NT2/D1 (cell line): ENCODE measurements around the gene ZCCHC14.

Experiments used
- DNase-seq: peaks from one replicate; pipeline ENCODE4 v3.0.0-alpha.2; 2011; ENCODE audit warnings: low read depth, low spot score
- H3K27me3 ChIP-seq: 2 replicates; pipeline ENCODE4 v1.6.0; 2011; ENCODE audit warnings: mild to moderate bottlenecking; ENCODE audit not compliant: insufficient read length, insufficient read depth
- H3K36me3 ChIP-seq: 2 replicates; pipeline ENCODE4 v1.6.1; 2011; ENCODE audit warnings: mild to moderate bottlenecking, low read length, mixed read lengths; ENCODE audit not compliant: insufficient read depth, insufficient read length
- H3K4me1 ChIP-seq: 2 replicates; pipeline ENCODE4 v1.5.1; 2011; ENCODE audit not compliant: insufficient read depth, insufficient read length
- H3K4me3 ChIP-seq: 2 replicates; pipeline ENCODE4 v1.5.1; 2011; ENCODE audit warnings: low read depth; ENCODE audit not compliant: insufficient read length
- H3K9ac ChIP-seq: 2 replicates; pipeline ENCODE4 v1.6.0; 2011; ENCODE audit warnings: low read depth; ENCODE audit not compliant: insufficient read length
- H3K9me3 ChIP-seq: 2 replicates; pipeline ENCODE4 v1.5.1; 2011; ENCODE audit warnings: mild to moderate bottlenecking, low read length; ENCODE audit not compliant: insufficient read depth
- SUZ12 ChIP-seq: IDR thresholded peaks from 2 replicates; pipeline ENCODE4 v1.6.1; 2011; ENCODE audit not compliant: insufficient read length, insufficient read depth; ENCODE audit errors: extremely low read depth
- YY1 ChIP-seq: IDR thresholded peaks from 2 replicates; pipeline ENCODE4 v1.6.1; 2011; ENCODE audit not compliant: insufficient read length, insufficient read depth
- ZNF274 ChIP-seq: IDR thresholded peaks from 2 replicates; pipeline ENCODE4 v1.6.1; 2011; ENCODE audit warnings: mild to moderate bottlenecking, low read depth, low read length

Gene ZCCHC14

DNA sequence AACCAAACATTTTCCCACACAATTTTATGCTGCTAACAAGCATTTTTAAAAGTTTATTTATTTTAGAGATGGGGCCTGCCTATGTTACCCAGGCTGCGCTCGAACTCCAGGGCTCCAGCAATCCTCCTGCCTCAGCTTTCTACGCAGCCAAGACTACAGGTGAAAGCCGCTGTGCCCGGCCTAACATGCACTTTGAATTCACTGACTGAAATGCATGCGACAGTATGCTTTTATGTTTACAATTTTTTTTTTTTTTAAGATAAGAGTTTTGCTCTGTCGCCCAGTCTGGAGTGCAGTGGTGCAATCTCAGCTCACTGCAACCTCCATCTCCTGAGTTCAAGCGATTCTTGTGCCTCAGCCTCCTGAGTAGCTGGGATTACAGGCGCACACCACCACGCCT, 52.9 kb downstream of the ZCCHC14 start:
- Histone ChIP-seq H3K9ac (no peak overlapping the region), H3K27me3 (no peaks in the 10 kb centered on the region), H3K36me3 (peaks cover 25% of the 10 kb centered on the region), H3K4me1 (peaks cover 4% of the 10 kb centered on the region), H3K9me3 (peaks cover 10% of the 10 kb centered on the region), H3K4me3 (no peak overlapping the region)
- no peak for DNase-seq
- TF ChIP-seq SUZ12 (no peak), ZNF274 (no peak), YY1 (no peak)

DNA sequence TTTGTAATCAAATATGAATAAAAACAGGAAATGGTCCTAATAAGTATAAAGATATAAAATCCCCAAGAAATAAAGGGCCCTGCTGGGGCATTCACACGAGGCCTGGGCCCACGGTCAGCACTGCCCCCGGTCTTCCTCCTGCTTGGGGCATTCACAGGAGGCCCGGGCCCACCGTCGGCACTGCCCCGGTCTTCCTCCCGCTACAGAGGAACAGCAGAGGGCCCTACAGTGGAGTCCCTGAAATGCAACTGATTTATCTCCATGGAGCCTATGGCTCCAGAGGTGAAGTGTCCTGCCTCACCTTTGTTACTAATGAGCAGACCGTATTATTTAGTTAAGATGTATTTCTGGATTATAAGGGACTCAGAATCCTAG, 54.2 kb downstream of the ZCCHC14 start:
- no peak for TF ChIP-seq ZNF274
- TF ChIP-seq YY1, result no peak
- no peak for TF ChIP-seq SUZ12
- Histone ChIP-seq H3K36me3 (peaks cover 23% of the 10 kb centered on the region), H3K4me3 (no peak overlapping the region), H3K4me1 (peaks cover 4% of the 10 kb centered on the region), H3K9me3 (no peaks in the 10 kb centered on the region; the same call in 1 of the 2 replicates), H3K9ac (no peak overlapping the region), H3K27me3 (no peaks in the 10 kb centered on the region)
- no peak for DNase-seq

DNA sequence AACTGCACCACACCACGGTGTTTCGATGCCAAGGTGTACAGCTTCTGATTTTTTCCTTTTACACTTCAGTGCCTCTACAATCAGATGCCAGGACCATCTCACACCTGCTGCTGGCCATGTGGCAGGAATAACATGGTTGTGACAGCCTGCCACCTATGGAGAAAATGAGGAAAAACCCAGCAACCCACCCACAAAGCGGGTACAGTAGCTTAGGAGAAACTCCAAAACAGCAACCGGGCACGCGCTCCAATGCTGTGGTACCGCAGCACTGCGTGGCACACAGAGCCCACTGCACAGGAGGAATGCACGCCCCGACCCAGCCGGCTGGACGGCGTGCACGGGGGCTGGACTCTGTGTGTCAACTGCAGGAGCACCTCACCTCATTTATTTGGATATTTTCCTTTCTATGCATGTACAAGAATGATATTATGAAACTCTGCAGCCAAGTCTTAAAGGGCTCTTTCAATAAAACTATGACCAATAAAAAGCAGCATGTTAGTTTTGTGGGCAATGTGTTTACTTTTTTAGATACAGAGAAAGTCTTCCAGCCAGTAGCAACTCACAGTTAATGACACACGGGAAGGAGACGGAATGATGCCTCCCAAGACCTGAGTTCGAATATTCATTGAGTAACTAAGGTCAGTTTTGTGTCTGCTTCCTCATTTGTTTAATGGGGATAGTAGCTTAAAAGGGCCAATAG, 54.8 kb downstream of the ZCCHC14 start:
- DNase-seq, result no peak
- peaks cover 4% of the 10 kb centered on the region for H3K4me1 ChIP-seq
- no peak overlapping the region for H3K4me3 ChIP-seq
- H3K9me3 ChIP-seq, result no peaks in the 10 kb centered on the region
- peaks cover 26% of the 10 kb centered on the region for H3K36me3 ChIP-seq
- H3K27me3 ChIP-seq, result no peaks in the 10 kb centered on the region
- no peak overlapping the region for H3K9ac ChIP-seq
- no peak for TF ChIP-seq YY1
- no peak for TF ChIP-seq ZNF274
- no peak for TF ChIP-seq SUZ12

DNA sequence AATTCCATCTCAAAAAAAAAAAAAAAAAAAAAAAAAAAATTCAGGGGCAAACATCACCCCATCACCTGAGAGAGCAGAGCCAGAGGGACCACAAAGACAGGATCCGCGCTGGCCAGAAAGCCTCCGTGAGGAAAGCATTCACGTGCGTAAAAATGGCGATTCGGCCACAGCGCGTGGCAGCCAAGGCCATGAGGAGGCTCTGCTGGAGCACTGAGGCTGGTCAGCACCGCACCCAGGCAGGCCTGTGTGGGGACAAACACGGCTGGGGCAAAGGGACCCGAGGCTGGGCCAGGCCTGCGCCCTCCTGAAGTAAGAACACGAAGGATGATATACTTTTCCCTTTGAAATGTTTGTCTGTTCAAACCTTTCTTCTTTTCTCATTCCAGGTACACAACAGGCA, 55.5 kb downstream of the ZCCHC14 start:
- peaks cover 29% of the 10 kb centered on the region for H3K36me3 ChIP-seq
- no peak overlapping the region for H3K9ac ChIP-seq
- DNase-seq, result no peak
- no peaks in the 10 kb centered on the region for H3K9me3 ChIP-seq
- no peaks in the 10 kb centered on the region for H3K27me3 ChIP-seq
- H3K4me1 ChIP-seq, result peaks cover 4% of the 10 kb centered on the region
- TF ChIP-seq ZNF274, result no peak
- TF ChIP-seq SUZ12, result no peak
- TF ChIP-seq YY1, result no peak
- no peak overlapping the region for H3K4me3 ChIP-seq

DNA sequence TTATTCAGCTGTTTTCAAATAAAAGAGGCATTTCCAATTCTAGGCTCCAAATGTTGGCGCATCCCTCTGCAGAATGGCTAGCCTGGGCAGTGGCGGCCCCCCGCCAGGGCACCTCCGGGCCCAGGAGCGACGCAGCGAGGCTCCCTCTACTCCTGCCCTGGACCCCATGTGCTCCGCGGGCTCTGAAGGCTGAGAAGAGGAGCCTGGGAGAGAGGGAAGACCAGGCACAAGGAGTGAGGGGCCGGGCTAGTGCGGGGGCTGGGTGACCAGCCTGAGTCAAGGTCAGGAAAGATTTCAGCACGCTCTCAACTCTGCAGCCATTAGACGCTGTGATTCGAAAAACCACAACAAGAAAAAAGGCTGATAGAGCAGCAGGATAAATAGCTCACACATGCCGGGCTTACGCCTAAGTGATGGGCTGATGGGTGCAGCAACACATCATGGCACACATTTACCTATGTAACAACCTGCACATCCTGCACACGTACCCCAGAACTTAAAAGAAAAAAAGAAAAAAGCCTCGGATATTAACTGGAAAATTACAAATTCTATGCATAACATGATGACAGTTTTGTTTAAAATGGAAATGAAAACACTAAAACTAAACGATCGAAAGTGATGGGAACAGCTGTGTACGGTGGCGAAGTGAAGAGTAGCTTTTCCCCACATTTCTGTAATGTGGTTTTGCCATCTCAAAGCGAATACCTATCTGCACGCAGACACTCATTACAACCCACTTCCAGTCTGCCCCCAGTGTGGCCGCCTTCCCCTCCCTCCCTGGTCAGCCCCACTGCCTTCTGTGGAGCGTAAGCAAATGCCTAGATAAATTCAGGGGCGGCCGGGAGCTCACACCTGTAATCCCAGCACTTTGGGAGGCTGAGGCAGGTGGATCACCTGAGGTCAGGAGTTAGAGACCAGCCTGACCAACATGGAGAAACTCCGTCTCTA, 56.3 kb downstream of the ZCCHC14 start:
- TF ChIP-seq YY1, result no peak
- TF ChIP-seq SUZ12, result no peak
- TF ChIP-seq ZNF274, result no peak
- Histone ChIP-seq H3K9ac (no peak overlapping the region), H3K27me3 (no peaks in the 10 kb centered on the region), H3K9me3 (no peaks in the 10 kb centered on the region), H3K4me1 (peaks cover 4% of the 10 kb centered on the region), H3K36me3 (peaks cover 29% of the 10 kb centered on the region), H3K4me3 (no peak overlapping the region)
- DNase-seq, result no peak

DNA sequence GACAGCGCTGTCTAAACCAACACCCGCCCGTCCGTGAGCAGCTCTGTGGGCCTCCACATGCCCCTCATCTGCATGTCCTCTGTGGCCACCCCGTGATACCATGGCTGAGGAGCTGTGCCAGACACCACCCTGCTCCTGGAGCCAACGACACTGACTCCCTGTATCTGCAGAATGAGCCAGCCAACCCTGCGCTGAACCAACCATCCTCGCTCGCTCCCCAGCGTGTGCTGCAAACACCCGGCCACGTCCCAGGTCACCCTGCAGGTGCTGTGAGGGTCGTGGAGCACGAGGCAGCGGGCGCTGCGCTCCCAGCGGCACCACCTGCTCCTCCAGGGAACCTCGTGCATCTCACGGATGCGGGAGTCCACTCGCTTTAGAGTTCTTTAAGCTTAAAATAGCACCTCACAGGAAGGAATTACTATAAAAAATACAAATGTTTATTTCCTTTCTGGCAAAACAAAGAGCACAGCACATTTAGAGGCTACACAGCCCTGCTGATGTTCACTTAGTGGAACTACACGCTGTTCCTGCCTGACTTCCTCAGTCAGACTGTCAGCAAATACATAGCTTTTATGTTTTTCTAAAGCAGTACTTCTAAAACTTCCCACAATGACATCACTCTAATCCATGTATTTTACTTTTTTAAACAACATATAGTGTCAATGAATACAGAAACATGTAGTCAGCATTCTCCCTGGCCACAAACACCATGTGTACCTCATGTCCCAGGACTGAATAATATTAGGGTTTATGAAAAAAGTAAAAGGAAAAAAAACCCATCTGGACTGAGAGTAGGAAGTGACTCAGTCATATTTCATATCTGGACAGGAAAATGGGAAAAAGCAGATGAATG, 57.2 kb downstream of the ZCCHC14 start:
- peaks cover 4% of the 10 kb centered on the region for H3K4me1 ChIP-seq
- no peak overlapping the region for H3K9ac ChIP-seq
- H3K9me3 ChIP-seq, result no peaks in the 10 kb centered on the region
- H3K4me3 ChIP-seq, result no peak overlapping the region
- no peak for TF ChIP-seq SUZ12
- TF ChIP-seq YY1, result no peak
- no peak for TF ChIP-seq ZNF274
- no peaks in the 10 kb centered on the region for H3K27me3 ChIP-seq
- peaks cover 29% of the 10 kb centered on the region for H3K36me3 ChIP-seq
- DNase-seq, result no peak

DNA sequence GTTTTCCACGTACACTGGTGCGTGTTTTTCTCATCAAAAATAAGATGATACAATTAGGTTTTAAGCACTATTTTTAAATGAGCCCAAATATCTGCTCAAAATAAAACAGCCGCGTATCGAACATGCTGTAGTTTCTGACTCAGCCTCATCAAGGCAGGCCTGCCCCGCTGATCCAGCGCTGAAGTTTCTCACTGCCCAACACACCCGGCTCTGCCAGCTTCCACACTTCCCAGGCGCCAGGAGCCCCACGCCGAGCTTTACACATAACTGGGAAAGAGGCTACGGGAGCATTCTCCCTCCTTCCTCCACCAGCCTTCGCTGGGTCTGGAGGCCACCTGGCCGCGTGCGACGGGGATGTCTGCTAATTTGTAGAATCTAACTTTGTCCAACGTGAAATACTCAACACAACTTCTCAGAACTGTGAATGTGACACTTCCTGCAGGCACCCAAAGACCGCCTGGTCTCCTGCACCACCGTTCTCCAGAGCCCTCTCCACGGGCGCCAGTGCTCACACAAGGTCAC, 58.6 kb downstream of the ZCCHC14 start:
- peaks cover 4% of the 10 kb centered on the region for H3K4me1 ChIP-seq
- no peak overlapping the region for H3K4me3 ChIP-seq
- peaks cover 40% of the 10 kb centered on the region for H3K36me3 ChIP-seq
- H3K27me3 ChIP-seq, result no peaks in the 10 kb centered on the region
- no peak for DNase-seq
- H3K9ac ChIP-seq, result no peak overlapping the region
- no peak for TF ChIP-seq SUZ12
- TF ChIP-seq YY1, result no peak
- no peak for TF ChIP-seq ZNF274
- no peaks in the 10 kb centered on the region for H3K9me3 ChIP-seq
